ENCODE data around the gene PCMTD2.
"Not testable (repeated sequence)": the region's sequence is repeated elsewhere in the genome, so short reads cannot be mapped to it uniquely, and the experiment has no call there.

The PCMTD2 gene

GRCh38 chr20:64283646-64284045 lies 28.1 kb downstream of the PCMTD2 start:
- H3K36me3 ChIP-seq (ENCODE audit: low read length) = no peaks in the 10 kb centered on the region
- no peaks in the 10 kb centered on the region for H3F3A ChIP-seq (ENCODE audit: insufficient read depth)
- H3K79me2 ChIP-seq (ENCODE audit: insufficient read depth, low read length) = no peaks in the 10 kb centered on the region
- H4K20me1 ChIP-seq (ENCODE audit: low read depth, low read length) = no peaks in the 10 kb centered on the region
- H3K4me2 ChIP-seq (ENCODE audit: low read depth, low read length, poor library complexity, severe bottlenecking) = no peak overlapping the region
- H3K4me3 ChIP-seq (ENCODE audit: insufficient read depth, low read length, poor library complexity, severe bottlenecking) = no peak overlapping the region
- no peaks in the 10 kb centered on the region for H3K9me2 ChIP-seq (replicated peaks; ENCODE audit: insufficient read depth, low read length)
- no peak overlapping the region for H3K9ac ChIP-seq (ENCODE audit: low read length)
- H3K9me3 ChIP-seq (ENCODE audit: insufficient read depth, low read length) = peaks cover 7% of the 10 kb centered on the region; the same call in 1 of the 2 replicates
- H3K27ac ChIP-seq (ENCODE audit: low read depth, low read length) = no peak overlapping the region
- no peak overlapping the region for H2AFZ ChIP-seq (ENCODE audit: low read depth, low read length, severe bottlenecking)
- H3K27me3 ChIP-seq (ENCODE audit: low read length) = no peaks in the 10 kb centered on the region
- TF ChIP-seq CTCF (IDR thresholded peaks at IDR 0.05; ENCODE audit: insufficient read depth, low read length, poor library complexity, severe bottlenecking) (no peak), EZH2phosphoT487 (conservative IDR thresholded peaks at IDR 0.05; ENCODE audit: low read length) (no peak)

- not testable (repeated sequence) for H3K79me2 ChIP-seq (ENCODE audit: insufficient read depth, low read length); H3K27me3 ChIP-seq (ENCODE audit: low read length); H3K9me2 ChIP-seq (replicated peaks; ENCODE audit: insufficient read depth, low read length); H3K36me3 ChIP-seq (ENCODE audit: low read length); H3F3A ChIP-seq (ENCODE audit: insufficient read depth); H4K20me1 ChIP-seq (ENCODE audit: low read depth, low read length); H2AFZ ChIP-seq (ENCODE audit: low read depth, low read length, severe bottlenecking); H3K27ac ChIP-seq (ENCODE audit: low read depth, low read length); H3K4me3 ChIP-seq (ENCODE audit: insufficient read depth, low read length, poor library complexity, severe bottlenecking); H3K4me2 ChIP-seq (ENCODE audit: low read depth, low read length, poor library complexity, severe bottlenecking); H3K9ac ChIP-seq (ENCODE audit: low read length); H3K9me3 ChIP-seq (ENCODE audit: insufficient read depth, low read length)
- peak; percentile 75 for TF ChIP-seq CTCF (IDR thresholded peaks at IDR 0.05; ENCODE audit: insufficient read depth, low read length, poor library complexity, severe bottlenecking)
These were observed 30.3 kb downstream of the PCMTD2 start for GRCh38 chr20:64285579-64286446.

- not testable (repeated sequence) for H3K4me2 ChIP-seq (ENCODE audit: low read depth, low read length, poor library complexity, severe bottlenecking); H3F3A ChIP-seq (ENCODE audit: insufficient read depth); H3K9ac ChIP-seq (ENCODE audit: low read length); H3K9me2 ChIP-seq (replicated peaks; ENCODE audit: insufficient read depth, low read length); H3K36me3 ChIP-seq (ENCODE audit: low read length); H3K79me2 ChIP-seq (ENCODE audit: insufficient read depth, low read length); H2AFZ ChIP-seq (ENCODE audit: low read depth, low read length, severe bottlenecking); H4K20me1 ChIP-seq (ENCODE audit: low read depth, low read length); H3K27me3 ChIP-seq (ENCODE audit: low read length); H3K27ac ChIP-seq (ENCODE audit: low read depth, low read length); H3K4me3 ChIP-seq (ENCODE audit: insufficient read depth, low read length, poor library complexity, severe bottlenecking); H3K9me3 ChIP-seq (ENCODE audit: insufficient read depth, low read length)
These were observed 31.1 kb downstream of the PCMTD2 start for GRCh38 chr20:64286447-64287263.

GRCh38 chr20:64287264-64287590 lies 31.7 kb downstream of the PCMTD2 start:
- H2AFZ ChIP-seq (ENCODE audit: low read depth, low read length, severe bottlenecking); H3K36me3 ChIP-seq (ENCODE audit: low read length); H3K79me2 ChIP-seq (ENCODE audit: insufficient read depth, low read length); H4K20me1 ChIP-seq (ENCODE audit: low read depth, low read length); H3K9me2 ChIP-seq (replicated peaks; ENCODE audit: insufficient read depth, low read length); H3K4me3 ChIP-seq (ENCODE audit: insufficient read depth, low read length, poor library complexity, severe bottlenecking); H3K4me2 ChIP-seq (ENCODE audit: low read depth, low read length, poor library complexity, severe bottlenecking); H3K9me3 ChIP-seq (ENCODE audit: insufficient read depth, low read length); H3K27ac ChIP-seq (ENCODE audit: low read depth, low read length); H3K27me3 ChIP-seq (ENCODE audit: low read length); H3F3A ChIP-seq (ENCODE audit: insufficient read depth); H3K9ac ChIP-seq (ENCODE audit: low read length): not testable (repeated sequence)

- not testable (repeated sequence) for H3F3A ChIP-seq (ENCODE audit: insufficient read depth); H3K36me3 ChIP-seq (ENCODE audit: low read length); H3K4me2 ChIP-seq (ENCODE audit: low read depth, low read length, poor library complexity, severe bottlenecking); H3K4me3 ChIP-seq (ENCODE audit: insufficient read depth, low read length, poor library complexity, severe bottlenecking); H4K20me1 ChIP-seq (ENCODE audit: low read depth, low read length); H2AFZ ChIP-seq (ENCODE audit: low read depth, low read length, severe bottlenecking); H3K27me3 ChIP-seq (ENCODE audit: low read length); H3K27ac ChIP-seq (ENCODE audit: low read depth, low read length); H3K9me2 ChIP-seq (replicated peaks; ENCODE audit: insufficient read depth, low read length); H3K79me2 ChIP-seq (ENCODE audit: insufficient read depth, low read length); H3K9me3 ChIP-seq (ENCODE audit: insufficient read depth, low read length); H3K9ac ChIP-seq (ENCODE audit: low read length)
These were observed 36.6 kb downstream of the PCMTD2 start for GRCh38 chr20:64292167-64292566.

GRCh38 chr20:64303086-64303485 lies 47.5 kb downstream of the PCMTD2 start:
- not testable (repeated sequence) for H3K36me3 ChIP-seq (ENCODE audit: low read length); H2AFZ ChIP-seq (ENCODE audit: low read depth, low read length, severe bottlenecking)

More at GRCh38 chr20:64303086-64303485, 47.5 kb downstream of the PCMTD2 start:
- H3K27me3 ChIP-seq (ENCODE audit: low read length); H3K9me3 ChIP-seq (ENCODE audit: insufficient read depth, low read length); H3F3A ChIP-seq (ENCODE audit: insufficient read depth); H3K79me2 ChIP-seq (ENCODE audit: insufficient read depth, low read length); H4K20me1 ChIP-seq (ENCODE audit: low read depth, low read length); H3K4me2 ChIP-seq (ENCODE audit: low read depth, low read length, poor library complexity, severe bottlenecking); H3K4me3 ChIP-seq (ENCODE audit: insufficient read depth, low read length, poor library complexity, severe bottlenecking); H3K27ac ChIP-seq (ENCODE audit: low read depth, low read length); H3K9me2 ChIP-seq (replicated peaks; ENCODE audit: insufficient read depth, low read length); H3K9ac ChIP-seq (ENCODE audit: low read length): not testable (repeated sequence)
